Stimulated activated naive CD8-positive, alpha-beta T cell treated with anti-CD3 and anti-CD28 coated beads, Interleukin-15, amount 100 ng/mL, for 72 hours (primary cell): ENCODE results near the gene ZCCHC14.
"Not testable (repeated sequence)": the region's sequence is repeated elsewhere in the genome, so short reads cannot be mapped to it uniquely, and the experiment has no call there.

Source experiments
- ATAC-seq: fragments of 150-1000 bp; cut with Tn5 transposase; 2 replicates; pipeline ENCODE4 v1.10.0; 2021; ENCODE audit warnings: mild to moderate bottlenecking, moderate library complexity
- DNase-seq, 2 donors: peaks; one replicate each; pipeline ENCODE4 v3.0.0; 2021 to 2022
- H3K27ac Mint-ChIP-seq, 2 donors: one replicate each; pipeline ENCODE4 v1.8.0; 2022; ENCODE audit warnings: mild to moderate bottlenecking in 2 of 2, mixed read lengths in 2 of 2, moderate library complexity in 2 of 2
- H3K27me3 Mint-ChIP-seq: one replicate; pipeline ENCODE4 v1.8.0; 2022; ENCODE audit warnings: mixed read lengths
- H3K4me1 Mint-ChIP-seq: one replicate; pipeline ENCODE4 v1.8.0; 2022; ENCODE audit warnings: mild to moderate bottlenecking, mixed read lengths
- H3K4me3 Mint-ChIP-seq, 2 donors: one replicate each; pipeline ENCODE4 v1.8.0; 2022; ENCODE audit warnings: mild to moderate bottlenecking in 2 of 2, mixed read lengths in 2 of 2, moderate library complexity in 1 of 2
- H3K9me3 Mint-ChIP-seq, 2 donors: one replicate each; pipeline ENCODE4 v1.8.0; 2022; ENCODE audit warnings: mixed read lengths in 2 of 2

The ZCCHC14 gene

DNA sequence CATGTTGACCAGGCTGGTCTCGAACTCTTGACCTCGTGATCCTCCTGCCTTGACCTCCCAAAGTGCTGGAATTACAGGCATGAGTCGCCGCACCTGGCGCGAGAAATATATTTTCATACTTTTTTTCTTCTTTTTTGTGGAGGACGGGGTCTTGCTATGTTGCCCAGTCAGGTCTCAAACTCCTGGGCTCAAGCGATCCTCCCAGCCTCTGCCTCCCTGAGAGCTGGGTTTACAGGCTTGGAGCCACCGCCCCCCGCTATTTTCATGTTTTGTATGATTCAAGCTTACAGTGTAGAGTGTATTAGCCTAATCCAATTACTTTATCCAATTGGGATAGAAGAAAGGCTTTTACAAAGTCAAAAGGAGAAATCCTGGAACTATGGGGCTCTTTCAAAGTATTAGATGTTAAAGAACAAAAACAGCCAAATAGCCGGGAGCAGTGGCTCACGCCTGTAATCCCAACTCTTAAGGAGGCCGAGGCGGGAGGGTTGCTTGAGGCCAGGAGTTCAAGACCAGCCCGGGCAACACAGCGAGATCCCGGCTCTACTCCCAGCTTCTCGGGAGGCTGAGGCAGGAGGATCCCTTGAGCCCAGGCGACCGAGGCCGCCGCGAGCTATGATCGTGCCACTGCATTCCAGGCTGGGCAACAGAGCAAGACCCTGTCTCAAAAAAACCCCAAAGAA lies 102.0 kb downstream of the ZCCHC14 start:
- H3K4me1 Mint-ChIP-seq = peaks cover 59% of the 10 kb centered on the region
- no peak for ATAC-seq
- peak overlapping the region; percentile 100 for H3K27ac Mint-ChIP-seq
- H3K9me3 Mint-ChIP-seq = no peaks in the 10 kb centered on the region
- DNase-seq = no peak
- H3K27me3 Mint-ChIP-seq = no peaks in the 10 kb centered on the region
- peak overlapping the region; percentile 94 to 97 for H3K4me3 Mint-ChIP-seq

DNA sequence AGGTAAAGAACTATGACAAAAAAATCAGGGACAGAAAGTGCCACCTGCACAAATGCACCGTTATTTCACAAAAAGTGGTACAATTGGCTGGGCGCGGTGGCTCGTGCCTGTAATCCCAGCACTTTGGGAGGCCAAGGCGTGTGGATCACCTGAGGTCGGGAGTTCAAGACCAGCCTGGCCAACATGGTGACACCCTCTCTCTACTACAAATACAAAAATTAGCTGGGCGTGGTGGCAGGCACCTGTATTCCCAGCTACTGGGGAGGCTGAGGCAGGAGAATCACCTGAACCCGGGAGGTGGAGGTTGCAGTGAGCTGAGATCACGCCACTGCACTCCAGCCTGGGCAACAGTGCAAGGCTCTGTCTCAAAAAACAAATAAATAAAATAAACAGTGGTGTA lies 102.9 kb downstream of the ZCCHC14 start:
- ATAC-seq = not testable (repeated sequence)

DNA sequence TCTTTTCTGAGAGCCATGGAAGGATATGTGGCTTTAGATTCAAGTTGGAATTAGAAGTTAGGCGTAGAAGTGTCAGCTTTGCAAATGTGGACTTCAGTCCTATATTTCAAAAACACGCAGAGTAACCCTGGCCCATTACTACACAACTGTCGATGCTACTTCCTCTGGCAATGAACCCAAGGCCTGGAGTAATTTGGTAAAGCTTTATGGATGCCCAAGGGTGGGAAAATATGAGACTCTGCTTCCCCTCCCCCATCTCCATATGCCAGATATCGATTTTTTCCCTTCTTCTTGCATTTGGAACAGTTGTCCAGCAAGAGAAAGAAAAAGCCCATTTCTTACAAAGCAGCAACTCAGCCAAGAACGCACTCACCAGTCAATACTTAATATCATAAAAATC lies 103.6 kb downstream of the ZCCHC14 start:
- ATAC-seq (no peak), DNase-seq (no peak)
- peak overlapping the region; percentile 99 to 100 for H3K27ac Mint-ChIP-seq
- H3K9me3 Mint-ChIP-seq = no peaks in the 10 kb centered on the region
- peaks cover 55% of the 10 kb centered on the region for H3K4me1 Mint-ChIP-seq
- no peaks in the 10 kb centered on the region for H3K27me3 Mint-ChIP-seq
- peak overlapping the region; percentile 45 to 64 for H3K4me3 Mint-ChIP-seq

More for the DNA sequence above, 102.9 kb downstream of the ZCCHC14 start:
- peak overlapping the region in 1 of 2 donors; percentile 6 for H3K4me3 Mint-ChIP-seq
- peak overlapping the region; percentile 99 to 100 for H3K27ac Mint-ChIP-seq
- DNase-seq, H3K9me3 Mint-ChIP-seq, H3K27me3 Mint-ChIP-seq: not testable (repeated sequence)
- H3K4me1 Mint-ChIP-seq = peaks cover 55% of the 10 kb centered on the region

DNA sequence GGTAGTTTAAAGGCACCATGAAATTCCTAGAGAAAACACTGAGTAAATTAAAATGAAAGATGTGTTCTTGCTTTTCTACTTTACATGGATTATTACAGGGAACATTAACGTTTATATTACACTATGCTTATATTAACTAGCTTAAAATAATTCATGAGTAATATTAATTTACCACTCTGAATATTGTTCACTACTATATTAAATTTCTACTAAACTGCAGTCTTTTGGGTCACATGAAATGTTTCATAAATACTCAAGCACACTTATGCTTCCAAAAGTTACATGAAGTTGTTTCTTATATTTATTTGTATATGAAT lies 104.0 kb downstream of the ZCCHC14 start:
- ATAC-seq (no peak), DNase-seq (no peak)
- H3K27me3 Mint-ChIP-seq = no peaks in the 10 kb centered on the region
- peak overlapping the region; percentile 59 to 75 for H3K4me3 Mint-ChIP-seq
- peaks cover 0 to 5% of the 10 kb centered on the region in 2 donors for H3K9me3 Mint-ChIP-seq
- peaks cover 55% of the 10 kb centered on the region for H3K4me1 Mint-ChIP-seq
- peak overlapping the region; percentile 98 to 99 for H3K27ac Mint-ChIP-seq

DNA sequence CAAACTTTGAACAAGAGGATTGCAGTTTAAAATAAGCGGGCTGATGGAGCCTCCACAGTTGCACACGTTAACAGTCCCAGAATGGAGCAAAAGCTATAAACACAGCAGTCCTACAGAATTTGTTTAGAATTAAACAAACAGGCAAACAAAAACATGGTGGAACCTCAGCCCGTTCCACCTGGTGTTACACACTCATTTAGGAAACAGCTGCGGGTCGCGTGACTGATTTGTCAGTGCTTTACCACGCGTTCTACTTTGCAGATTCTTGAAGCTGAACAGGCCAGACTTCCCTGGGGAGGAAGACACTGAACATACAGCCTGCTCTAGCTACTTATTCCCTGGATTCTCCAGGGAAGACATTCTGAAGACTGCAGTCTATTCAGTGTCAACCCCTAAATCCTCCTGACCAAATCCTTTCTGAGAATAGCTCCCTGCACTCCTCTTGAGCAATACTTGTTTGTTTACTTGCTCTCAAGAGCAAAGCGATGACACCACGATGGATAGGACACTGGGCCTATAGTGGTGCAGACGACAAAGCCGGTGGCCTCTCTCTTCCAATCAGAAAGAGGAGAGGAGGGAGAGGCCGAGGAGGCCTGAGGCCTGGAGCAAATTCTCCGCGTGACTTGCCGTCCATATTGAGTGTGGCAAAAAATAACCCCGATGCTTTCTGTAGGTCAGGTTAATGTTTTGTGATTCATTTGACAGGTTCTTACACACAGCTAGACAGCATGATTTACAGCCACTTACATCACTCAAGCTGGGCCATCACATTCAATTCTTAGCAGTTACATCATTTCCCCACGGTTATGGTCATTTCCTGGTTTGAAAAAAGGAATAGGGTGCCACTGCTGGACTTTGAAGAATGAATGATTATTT lies 104.6 kb downstream of the ZCCHC14 start:
- peaks cover 51% of the 10 kb centered on the region for H3K4me1 Mint-ChIP-seq
- H3K27ac Mint-ChIP-seq = peak overlapping the region; percentile 98 to 99
- ATAC-seq = peak; percentile 79
- no peaks in the 10 kb centered on the region for H3K27me3 Mint-ChIP-seq
- peak; percentile 91 to 96 for DNase-seq
- peak overlapping the region; percentile 59 to 75 for H3K4me3 Mint-ChIP-seq
- H3K9me3 Mint-ChIP-seq = peaks cover 0 to 6% of the 10 kb centered on the region in 2 donors

DNA sequence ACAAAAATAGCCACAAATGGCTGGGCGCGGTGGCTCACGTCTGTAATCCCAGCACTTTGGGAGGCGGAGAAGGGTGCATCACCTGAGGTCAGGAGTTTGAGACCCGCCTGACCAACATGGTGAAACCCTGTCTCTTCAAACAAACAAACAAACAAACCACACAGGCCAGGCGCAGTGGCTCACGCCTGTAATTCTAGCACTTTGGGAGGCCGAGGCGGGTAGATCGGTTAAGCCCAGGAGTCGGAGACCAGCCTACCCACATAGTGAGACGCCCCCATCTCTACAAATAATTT lies 108.0 kb downstream of the ZCCHC14 start:
- H3K4me1 Mint-ChIP-seq = peaks cover 75% of the 10 kb centered on the region
- ATAC-seq, H3K9me3 Mint-ChIP-seq, H3K27me3 Mint-ChIP-seq, DNase-seq: not testable (repeated sequence)
- H3K27ac Mint-ChIP-seq = peak overlapping the region; percentile 25 to 100
- H3K4me3 Mint-ChIP-seq = peak overlapping the region; percentile 81 to 95

DNA sequence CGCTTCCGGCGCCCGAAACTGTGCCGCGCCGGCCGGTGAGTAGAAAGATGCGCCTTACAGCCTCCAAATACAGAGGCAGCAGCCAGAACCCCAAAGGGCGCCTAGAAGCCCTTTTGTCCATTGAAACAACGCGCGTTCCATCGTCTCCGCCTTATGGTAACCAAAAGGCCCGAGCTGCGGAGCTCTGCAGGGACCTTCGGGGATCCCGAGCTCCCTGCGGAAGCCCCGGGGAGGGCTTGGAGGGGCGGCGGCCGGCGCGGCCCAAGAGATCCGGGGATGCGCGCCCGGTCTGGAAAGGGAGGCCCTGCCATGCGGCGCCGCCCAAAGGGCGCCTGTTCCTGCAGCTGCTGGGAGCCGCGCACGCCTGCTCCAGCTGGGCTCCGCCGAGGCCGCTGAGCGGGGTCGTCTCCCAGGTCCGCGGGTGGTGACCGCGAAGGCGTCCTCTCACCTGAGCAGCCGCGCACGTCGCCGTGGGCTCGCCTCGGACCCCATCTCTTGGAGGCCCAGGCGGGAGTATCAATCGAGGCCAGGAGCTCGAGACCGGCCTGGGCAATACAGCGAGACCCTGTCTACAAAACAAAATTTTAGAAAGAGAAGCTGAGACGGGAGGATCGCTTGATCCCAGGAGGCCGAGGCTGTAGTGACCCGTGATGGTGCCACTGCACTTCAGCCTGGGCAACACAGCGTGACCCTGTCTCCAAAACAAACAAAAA lies 108.5 kb downstream of the ZCCHC14 start:
- DNase-seq (no peak), ATAC-seq (peak; percentile 1)
- peaks cover 75% of the 10 kb centered on the region for H3K4me1 Mint-ChIP-seq
- peaks cover 0 to 6% of the 10 kb centered on the region in 2 donors for H3K9me3 Mint-ChIP-seq
- H3K4me3 Mint-ChIP-seq = peak overlapping the region; percentile 81 to 95
- H3K27ac Mint-ChIP-seq = peak overlapping the region; percentile 94 to 100
- H3K27me3 Mint-ChIP-seq = no peaks in the 10 kb centered on the region

DNA sequence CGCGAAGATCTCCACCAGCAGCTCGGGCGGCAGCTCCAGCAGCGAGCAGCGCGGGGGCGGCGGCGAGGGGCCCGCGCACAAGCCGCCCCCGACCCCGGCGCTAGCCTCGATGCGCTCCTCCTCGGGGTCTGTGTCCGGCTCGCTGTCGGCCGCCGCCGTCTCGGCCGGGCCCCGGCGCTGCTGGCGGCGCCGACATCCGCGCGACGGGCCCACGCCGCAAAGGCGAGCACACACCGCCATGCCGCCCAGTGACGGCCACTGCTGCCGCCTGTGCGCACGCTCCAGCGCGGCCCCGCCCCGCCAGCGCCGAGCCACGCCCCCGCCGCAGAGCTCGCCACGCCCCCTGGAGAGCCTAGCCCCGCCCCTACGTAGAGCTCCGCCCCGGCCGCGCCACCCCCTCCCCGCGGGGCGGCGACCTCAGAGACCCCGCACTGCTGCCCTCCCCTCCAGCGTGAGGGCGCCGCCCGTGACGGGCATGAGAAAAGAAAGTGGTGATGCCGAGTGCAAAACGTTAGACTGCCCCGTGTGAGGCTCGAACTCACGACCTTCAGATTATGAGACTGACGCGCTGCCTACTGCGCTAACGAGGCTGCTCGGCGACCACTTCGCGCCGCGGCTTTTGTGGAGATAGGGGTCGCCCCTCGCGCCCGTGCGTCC lies 109.2 kb downstream of the ZCCHC14 start, which contains the start of gene FBXO31:
Gene FBXO31 (minus strand): TSS at position 272 of the 657 bp plus-strand sequence. CDS start 32 bp downstream, at position 240.
- ATAC-seq = peak; percentile 72
- Mint-ChIP-seq H3K4me1 (peaks cover 77% of the 10 kb centered on the region), H3K4me3 (peak within 1 kb of the TSS; percentile 95 to 97), H3K9me3 (peaks cover 0 to 6% of the 10 kb centered on the region in 2 donors), H3K27me3 (no peaks in the 10 kb centered on the region), H3K27ac (peak within 1 kb of the TSS; percentile 96 to 100)
- peak; percentile 96 to 97 for DNase-seq

DNA sequence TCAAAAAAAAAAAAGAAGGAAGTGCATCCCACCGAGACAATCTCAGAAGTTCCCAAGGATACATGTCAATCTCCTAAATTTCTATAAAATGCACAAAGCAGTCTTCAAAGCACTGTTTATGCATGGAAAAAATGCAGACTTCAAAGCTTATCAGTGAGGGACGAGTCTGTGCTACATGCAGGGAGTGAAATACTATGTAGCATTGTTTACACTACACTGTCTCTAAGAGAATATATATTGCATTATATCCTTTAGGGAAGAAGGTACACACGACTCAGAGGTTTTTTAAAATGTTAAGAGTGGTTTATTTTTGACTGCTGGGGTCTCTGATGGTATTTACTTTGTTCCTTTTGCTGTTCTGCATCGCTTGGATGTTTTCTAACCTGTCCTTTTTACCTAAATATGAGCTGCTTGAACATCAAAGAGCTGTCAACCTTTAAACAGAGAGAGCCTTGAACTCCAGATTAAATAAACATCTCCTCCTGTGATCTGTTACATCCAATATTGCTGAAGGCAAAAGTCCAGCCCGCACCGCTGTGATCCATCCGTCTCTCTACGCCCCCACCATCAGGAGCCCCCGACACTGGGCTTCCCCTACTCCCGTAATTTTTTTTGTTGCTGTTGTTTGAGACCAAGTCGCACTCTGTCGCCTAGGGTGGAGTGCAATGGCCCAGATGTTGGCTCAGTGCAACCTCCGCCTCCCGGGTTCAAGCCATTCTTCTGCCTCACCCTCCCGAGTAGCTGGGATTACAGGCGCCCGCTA lies 110.6 kb downstream of the ZCCHC14 start:
- ATAC-seq (no peak), DNase-seq (no peak)
- H3K4me1 Mint-ChIP-seq = peaks cover 66% of the 10 kb centered on the region
- no peaks in the 10 kb centered on the region for H3K27me3 Mint-ChIP-seq
- peaks cover 0 to 6% of the 10 kb centered on the region in 2 donors for H3K9me3 Mint-ChIP-seq
- H3K27ac Mint-ChIP-seq = peak overlapping the region; percentile 69 to 96
- peak overlapping the region; percentile 95 to 97 for H3K4me3 Mint-ChIP-seq

DNA sequence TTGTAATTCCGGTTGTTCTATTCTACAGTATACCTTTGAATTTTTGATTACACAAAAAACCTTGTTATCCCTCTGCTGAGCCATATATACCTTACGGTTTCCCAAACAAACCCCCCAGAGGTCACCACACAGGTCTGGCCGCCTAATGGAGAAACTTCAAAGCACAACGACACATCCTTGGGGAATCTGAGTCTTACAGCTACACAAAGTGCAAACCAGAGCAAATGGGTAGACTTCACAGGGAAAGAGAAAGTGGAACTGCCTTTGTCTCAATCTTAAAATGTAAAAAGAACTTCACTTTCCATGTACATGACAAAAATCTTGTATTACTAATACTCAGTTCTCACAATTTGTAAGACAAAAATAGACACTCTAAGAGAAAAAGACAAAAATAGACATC lies 111.9 kb downstream of the ZCCHC14 start:
- Mint-ChIP-seq H3K27me3 (no peaks in the 10 kb centered on the region), H3K4me1 (peaks cover 73% of the 10 kb centered on the region), H3K4me3 (peak overlapping the region; percentile 95 to 97), H3K27ac (peak overlapping the region in 1 of 2 donors; percentile 42), H3K9me3 (peaks cover 0 to 6% of the 10 kb centered on the region in 2 donors)
- DNase-seq = no peak
- no peak for ATAC-seq

DNA sequence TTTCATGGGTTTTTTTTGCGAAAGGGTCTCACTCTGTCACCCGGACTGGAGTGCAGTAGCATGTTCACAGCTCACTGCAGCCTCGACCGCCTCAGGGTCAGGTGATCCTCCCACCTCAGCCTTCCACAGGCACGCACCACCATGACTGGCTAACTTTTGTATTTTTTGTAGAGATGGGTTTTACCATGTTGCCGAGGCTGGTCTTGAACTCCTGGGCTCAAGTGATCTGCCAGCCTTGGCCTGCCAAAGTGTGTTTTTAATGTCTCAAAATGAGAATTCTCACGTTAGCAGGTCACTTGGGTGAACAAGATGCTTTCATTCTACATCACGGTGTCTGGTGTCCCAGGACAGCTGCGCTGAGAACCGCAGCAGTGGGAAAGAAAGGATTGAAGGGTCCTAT lies 112.4 kb downstream of the ZCCHC14 start:
- peaks cover 78% of the 10 kb centered on the region for H3K4me1 Mint-ChIP-seq
- H3K27me3 Mint-ChIP-seq = no peaks in the 10 kb centered on the region
- DNase-seq (no peak), ATAC-seq (no peak)
- no peak overlapping the region for H3K27ac Mint-ChIP-seq
- H3K9me3 Mint-ChIP-seq = peaks cover 0 to 6% of the 10 kb centered on the region in 2 donors
- H3K4me3 Mint-ChIP-seq = peak overlapping the region; percentile 95 to 97

DNA sequence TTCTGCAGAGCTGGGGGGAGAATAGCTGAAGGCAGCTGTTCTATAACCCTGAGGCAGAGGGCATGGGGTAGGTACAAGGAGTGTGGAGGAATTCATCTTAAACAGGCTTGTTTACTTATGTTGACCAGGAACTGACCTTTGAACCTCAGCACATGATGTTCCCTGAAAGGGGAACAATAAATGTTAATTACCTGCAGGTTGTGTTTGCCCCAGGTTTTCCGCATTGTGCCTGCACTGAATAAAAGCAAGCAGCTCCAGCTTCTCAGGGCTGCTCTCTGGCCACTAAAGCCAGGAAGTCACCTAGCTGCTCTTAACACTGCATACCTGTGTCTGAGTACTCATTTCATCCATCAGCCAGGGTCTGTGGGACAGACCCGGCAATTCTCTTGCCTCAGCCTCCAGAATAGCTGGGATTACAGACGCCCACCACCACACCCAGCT lies 113.5 kb downstream of the ZCCHC14 start:
- peak overlapping the region in 1 of 2 donors; percentile 54 for H3K27ac Mint-ChIP-seq
- peaks cover 71% of the 10 kb centered on the region for H3K4me1 Mint-ChIP-seq
- not testable (repeated sequence) for H3K4me3 Mint-ChIP-seq

DNA sequence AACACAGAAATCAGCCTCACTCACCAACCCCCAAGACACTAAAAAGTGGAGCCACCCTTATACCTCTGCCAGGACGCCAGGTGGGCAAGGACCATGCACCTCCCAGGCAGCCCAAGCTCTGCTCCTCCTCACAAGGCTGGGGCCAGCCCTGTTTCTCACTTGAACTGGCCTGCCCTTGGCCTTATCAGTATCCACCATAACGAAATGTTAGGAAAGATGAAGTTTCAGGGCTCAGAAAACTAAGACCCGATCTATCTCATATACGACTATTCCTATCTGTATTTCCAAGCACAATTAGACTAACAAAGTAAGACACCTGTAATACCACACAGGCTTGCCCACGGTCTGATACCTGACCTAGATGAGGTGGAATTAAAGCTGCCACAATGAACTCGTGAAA lies 116.2 kb downstream of the ZCCHC14 start:
- Mint-ChIP-seq H3K27me3 (no peaks in the 10 kb centered on the region), H3K9me3 (no peaks in the 10 kb centered on the region), H3K27ac (peak overlapping the region in 1 of 2 donors; percentile 21), H3K4me3 (no peak overlapping the region), H3K4me1 (peaks cover 59% of the 10 kb centered on the region)
- no peak for ATAC-seq
- no peak for DNase-seq

More for the DNA sequence above, 113.5 kb downstream of the ZCCHC14 start:
- H3K9me3 Mint-ChIP-seq, DNase-seq, ATAC-seq, H3K27me3 Mint-ChIP-seq: not testable (repeated sequence)

DNA sequence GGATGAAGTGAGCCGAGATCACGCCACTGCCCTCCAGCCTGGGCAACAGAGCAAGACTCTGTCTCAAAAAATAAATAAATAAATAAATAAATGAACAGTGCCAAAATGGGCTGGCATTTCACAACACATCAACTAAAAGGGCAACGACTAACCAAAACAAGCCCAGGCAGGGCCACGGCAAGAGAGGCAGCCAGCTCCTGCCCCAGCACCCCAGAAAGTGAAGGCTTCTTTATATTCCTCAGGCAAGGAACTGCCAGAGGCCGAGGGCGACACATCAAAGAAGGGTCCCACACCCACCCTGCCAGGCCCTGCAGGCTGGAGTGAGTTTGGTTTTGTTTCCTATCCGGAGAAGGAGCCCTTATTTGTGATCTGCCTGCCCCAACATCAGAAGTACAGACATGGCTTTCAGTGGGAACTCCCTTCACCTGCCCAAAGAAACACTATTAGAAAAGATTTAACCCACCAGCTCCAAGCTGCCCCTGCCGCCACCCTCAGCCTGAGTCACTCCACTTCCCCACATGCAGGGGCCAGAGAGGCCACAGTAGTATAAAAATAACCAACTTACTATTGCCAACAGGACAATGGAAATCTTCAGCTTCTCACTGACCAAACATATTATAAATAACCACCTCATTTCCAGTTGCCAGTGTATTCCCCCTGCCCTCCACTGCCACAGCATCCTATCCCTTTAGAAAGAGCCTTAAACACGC lies 117.2 kb downstream of the ZCCHC14 start:
- no peak for DNase-seq
- H3K9me3 Mint-ChIP-seq = no peaks in the 10 kb centered on the region
- H3K27ac Mint-ChIP-seq = peak overlapping the region; percentile 14 to 70
- no peaks in the 10 kb centered on the region for H3K27me3 Mint-ChIP-seq
- H3K4me1 Mint-ChIP-seq = peaks cover 59% of the 10 kb centered on the region
- no peak for ATAC-seq
- no peak overlapping the region for H3K4me3 Mint-ChIP-seq
